Natural killer cell treated with Interleukin-12 subunit alpha and Interleukin-12 subunit beta and Interleukin-15 and Interleukin-18, amount 100 ng/mL, for 72 hours (primary cell): ENCODE results near the gene RNF26. TPM values are rescaled to one million over a fixed set of nuclear protein-coding genes. Genes with fewer than 3 reads are reported as not detected.

Experiments
- ATAC-seq, 2 donors: fragments of 150-1000 bp; cut with Tn5 transposase in 1 of 2; sonication (Bioruptor Pico), chemical (Tn5 transposase) in 1 of 2; 2 replicates each; pipeline ENCODE4 v1.10.0; 2021
- DNase-seq: peaks from one replicate; pipeline ENCODE4 v3.0.0; 2022; ENCODE audit warnings: low spot score
- H3K27ac Mint-ChIP-seq, 2 donors: 1 replicate in 1 of 2; 2 replicates in 1 of 2; pipeline ENCODE4 v1.8.0; 2022; ENCODE audit warnings: mixed read lengths in 2 of 2, mild to moderate bottlenecking in 1 of 2, moderate library complexity in 1 of 2
- H3K27me3 Mint-ChIP-seq, 2 donors: 1 replicate in 1 of 2; 2 replicates in 1 of 2; pipeline ENCODE4 v1.8.0; 2022; ENCODE audit warnings: mixed read lengths in 2 of 2
- H3K36me3 Mint-ChIP-seq: one replicate; pipeline ENCODE4 v1.8.0; 2022; ENCODE audit warnings: mixed read lengths
- H3K4me1 Mint-ChIP-seq, 2 donors: 1 replicate in 1 of 2; 2 replicates in 1 of 2; pipeline ENCODE4 v1.8.0; 2022; ENCODE audit warnings: low read depth in 2 of 2, mixed read lengths in 2 of 2, mild to moderate bottlenecking in 1 of 2
- H3K4me3 Mint-ChIP-seq: one replicate; pipeline ENCODE4 v1.8.0; 2022; ENCODE audit warnings: mixed read lengths
- H3K9me3 Mint-ChIP-seq: 2 replicates; pipeline ENCODE4 v1.8.0; 2022; ENCODE audit warnings: mixed read lengths
- total RNA-seq, 2 donors: library from RNA; stranded (reverse); gene quantifications; one replicate each; pipeline ENCODE4 v1.2.3, GENCODE V29; 2022

The RNF26 gene
- total RNA-seq, 2 donors from 2014 or later, result 16.6 to 32.5 TPM

DNA sequence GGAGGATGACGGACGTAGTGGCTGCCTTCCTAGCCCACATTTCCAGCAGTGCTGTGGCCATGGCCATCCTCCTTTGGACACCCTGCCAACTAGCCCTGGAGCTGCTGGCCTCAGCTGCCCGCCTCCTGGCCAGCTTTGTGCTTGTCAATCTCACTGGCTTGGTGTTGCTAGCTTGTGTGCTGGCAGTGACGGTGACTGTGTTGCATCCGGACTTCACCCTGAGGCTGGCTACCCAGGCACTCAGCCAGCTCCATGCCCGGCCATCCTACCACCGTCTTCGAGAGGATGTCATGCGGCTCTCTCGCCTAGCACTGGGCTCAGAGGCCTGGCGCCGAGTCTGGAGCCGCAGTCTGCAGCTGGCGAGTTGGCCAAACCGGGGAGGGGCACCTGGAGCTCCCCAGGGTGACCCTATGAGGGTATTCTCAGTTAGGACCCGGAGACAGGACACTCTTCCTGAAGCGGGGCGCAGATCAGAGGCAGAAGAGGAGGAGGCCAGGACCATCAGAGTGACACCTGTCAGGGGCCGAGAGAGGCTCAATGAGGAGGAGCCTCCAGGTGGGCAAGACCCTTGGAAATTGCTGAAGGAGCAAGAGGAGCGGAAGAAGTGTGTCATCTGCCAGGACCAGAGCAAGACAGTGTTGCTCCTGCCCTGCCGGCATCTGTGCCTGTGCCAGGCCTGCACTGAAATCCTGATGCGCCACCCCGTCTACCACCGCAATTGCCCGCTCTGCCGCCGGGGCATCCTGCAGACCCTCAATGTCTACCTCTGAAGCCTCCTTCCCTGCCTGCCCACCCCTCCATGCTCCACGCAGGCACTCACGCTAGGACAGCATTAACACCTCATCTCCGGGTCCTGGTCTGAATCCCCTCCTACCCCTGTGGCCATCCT lies 1.6 kb downstream of the RNF26 start:
- peak overlapping the region; percentile 90 to 97 for H3K27ac Mint-ChIP-seq
- peaks cover 4 to 12% of the 10 kb centered on the region in 2 donors for H3K27me3 Mint-ChIP-seq
- ATAC-seq (no peak), DNase-seq (no peak)
- H3K4me1 Mint-ChIP-seq, result peaks cover 26 to 31% of the 10 kb centered on the region in 2 donors
- peak overlapping the region; percentile 99 for H3K4me3 Mint-ChIP-seq
- H3K36me3 Mint-ChIP-seq, result peaks cover 6% of the 10 kb centered on the region
- H3K9me3 Mint-ChIP-seq, result no peaks in the 10 kb centered on the region

DNA sequence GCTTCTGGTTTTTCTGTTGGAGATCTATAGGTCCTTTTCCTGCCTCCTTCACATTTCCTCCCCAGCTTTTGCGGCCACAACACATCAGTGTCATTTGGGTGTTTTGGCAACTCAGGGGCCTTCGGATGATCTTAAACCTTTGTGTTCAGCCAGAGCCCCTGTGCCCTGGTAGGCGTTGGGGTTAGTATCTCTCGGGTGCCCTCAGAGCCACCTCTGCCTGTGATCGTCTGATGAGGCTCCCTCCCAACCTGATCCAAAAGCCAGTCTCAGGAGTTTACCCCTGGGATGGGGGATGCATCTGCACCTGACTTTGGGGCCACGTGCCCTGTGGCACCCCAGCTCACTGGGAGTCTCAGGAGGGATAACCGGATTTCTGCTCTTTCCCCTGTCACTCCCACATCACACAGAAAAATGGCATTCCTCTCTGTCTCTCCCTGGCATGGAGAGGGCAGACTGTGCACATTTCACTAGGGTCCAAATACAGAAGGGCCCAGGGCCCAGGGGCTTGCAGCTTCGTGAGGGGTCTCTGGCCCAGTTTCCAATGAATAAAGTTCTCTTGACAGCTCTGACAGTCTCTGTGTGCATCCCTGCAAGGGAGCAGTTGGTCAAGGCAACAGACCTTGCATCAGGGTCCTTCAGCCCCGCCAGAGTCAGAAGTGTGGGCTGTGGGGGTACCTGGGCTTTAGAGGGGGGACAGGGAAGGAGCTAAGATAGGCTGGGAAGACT lies 2.6 kb downstream of the RNF26 start:
- ATAC-seq, result no peak
- no peak for DNase-seq
- Mint-ChIP-seq H3K9me3 (no peaks in the 10 kb centered on the region), H3K4me1 (peaks cover 29 to 35% of the 10 kb centered on the region in 2 donors), H3K27me3 (peaks cover 9 to 17% of the 10 kb centered on the region in 2 donors), H3K27ac (peak overlapping the region in 1 of 2 donors; percentile 17), H3K36me3 (peaks cover 6% of the 10 kb centered on the region), H3K4me3 (peak overlapping the region; percentile 71)

DNA sequence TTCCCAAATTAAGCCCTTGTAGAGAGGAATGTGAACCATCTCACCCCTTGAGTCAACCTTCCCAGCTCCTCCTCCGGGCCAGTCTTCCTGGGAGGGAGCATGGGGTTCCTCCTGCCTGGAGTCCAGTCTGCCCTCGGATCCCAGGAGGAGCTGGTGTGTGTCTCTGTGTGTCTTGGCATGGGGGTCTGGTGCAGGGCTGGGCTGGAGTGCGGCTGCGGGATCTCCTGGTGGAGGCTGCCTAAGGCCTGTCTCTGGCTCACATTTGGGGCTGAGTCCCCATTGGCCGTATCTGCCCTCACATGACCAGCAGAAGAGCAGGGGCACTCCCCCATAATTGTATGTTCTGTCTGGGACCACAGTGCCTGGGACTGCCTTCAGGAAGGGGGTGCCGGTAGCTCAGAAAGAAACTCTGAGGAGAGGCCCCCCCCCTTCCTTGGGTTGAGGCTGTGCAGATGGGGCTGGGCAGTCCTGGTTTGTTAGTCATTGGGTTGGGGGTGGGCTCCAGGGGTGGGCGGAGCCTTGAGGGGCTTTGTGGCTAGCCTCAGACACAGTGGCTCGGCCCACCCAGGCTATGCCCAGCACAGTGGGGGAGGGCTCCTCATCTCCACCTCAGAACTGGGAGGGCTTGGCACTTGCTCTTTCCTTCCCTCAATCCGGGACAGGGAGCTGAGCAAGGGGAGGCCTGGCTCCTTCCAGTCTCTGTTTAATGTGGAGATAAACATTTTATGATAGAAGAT lies 3.4 kb downstream of the RNF26 start:
- peaks cover 10 to 19% of the 10 kb centered on the region in 2 donors for H3K27me3 Mint-ChIP-seq
- H3K36me3 Mint-ChIP-seq, result peaks cover 6% of the 10 kb centered on the region
- no peak for ATAC-seq
- H3K9me3 Mint-ChIP-seq, result no peaks in the 10 kb centered on the region
- DNase-seq, result no peak
- H3K27ac Mint-ChIP-seq, result no peak overlapping the region
- peaks cover 27 to 32% of the 10 kb centered on the region in 2 donors for H3K4me1 Mint-ChIP-seq
- H3K4me3 Mint-ChIP-seq, result no peak overlapping the region

DNA sequence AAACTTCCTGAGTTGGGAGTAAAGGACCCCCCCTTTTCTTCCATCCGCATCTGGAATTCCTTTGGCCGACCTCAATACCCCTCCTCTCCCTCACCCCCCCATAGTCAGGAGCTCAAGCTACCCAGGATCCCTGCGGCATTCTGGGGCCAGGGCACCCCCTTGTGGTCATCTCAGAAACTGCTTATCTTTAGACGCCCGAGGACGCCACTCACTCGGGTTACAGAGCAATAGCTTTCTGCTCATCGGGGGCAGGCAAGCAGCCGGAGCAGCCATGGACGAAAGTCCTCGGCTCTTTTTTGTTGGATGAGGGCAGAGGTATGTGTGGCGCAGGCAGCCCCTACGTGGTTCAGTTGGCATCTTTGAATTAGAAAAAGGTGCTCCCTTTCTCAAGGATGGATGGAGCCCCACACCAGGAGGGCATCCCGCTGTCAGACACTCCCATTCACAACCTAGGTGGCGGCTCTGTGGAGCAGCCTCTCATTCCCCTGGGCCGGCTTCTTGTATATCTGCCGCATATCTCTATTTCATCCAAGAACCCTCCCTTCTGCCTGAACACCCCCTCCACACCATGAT lies 4.1 kb downstream of the RNF26 start:
- Mint-ChIP-seq H3K27me3 (peaks cover 16 to 21% of the 10 kb centered on the region in 2 donors), H3K4me3 (no peak overlapping the region), H3K9me3 (no peaks in the 10 kb centered on the region), H3K4me1 (peaks cover 22 to 27% of the 10 kb centered on the region in 2 donors), H3K36me3 (peaks cover 6% of the 10 kb centered on the region), H3K27ac (no peak overlapping the region)
- DNase-seq, result no peak
- no peak for ATAC-seq

DNA sequence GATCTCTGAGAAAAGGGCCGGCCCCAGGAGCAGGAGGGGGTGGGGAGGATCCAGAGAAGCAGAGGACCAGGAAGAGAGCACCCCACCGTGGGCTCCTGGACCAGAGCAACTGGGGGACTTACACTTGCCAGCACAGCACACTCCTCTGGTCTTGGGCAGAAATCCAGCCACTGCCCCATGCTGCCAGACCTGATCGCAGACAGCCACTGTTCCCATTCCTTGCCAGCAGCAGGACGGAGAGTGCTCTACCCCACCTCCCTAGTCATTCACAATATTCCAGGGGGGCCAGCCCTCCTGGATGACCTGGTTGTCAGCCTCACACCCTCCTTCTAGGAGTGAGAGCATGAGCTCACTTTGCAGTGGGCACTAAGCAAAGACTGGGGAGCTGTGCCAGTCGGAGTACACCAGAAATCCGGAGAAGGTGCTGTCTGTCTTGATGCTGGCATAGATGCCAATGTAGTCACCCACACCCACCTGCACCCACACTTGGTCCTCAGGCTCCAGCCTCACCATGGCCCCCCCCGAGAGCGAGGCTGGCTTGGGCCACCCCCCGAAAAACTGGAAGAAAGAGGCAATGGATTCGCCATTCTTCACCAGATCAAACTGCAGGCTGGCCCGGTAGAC lies 4.8 kb downstream of the RNF26 start:
- DNase-seq (no peak), ATAC-seq (no peak)
- Mint-ChIP-seq H3K4me3 (peak overlapping the region; percentile 36), H3K4me1 (peaks cover 22 to 24% of the 10 kb centered on the region in 2 donors), H3K27me3 (peaks cover 19 to 23% of the 10 kb centered on the region in 2 donors), H3K9me3 (no peaks in the 10 kb centered on the region), H3K27ac (no peak overlapping the region), H3K36me3 (peaks cover 6% of the 10 kb centered on the region)

DNA sequence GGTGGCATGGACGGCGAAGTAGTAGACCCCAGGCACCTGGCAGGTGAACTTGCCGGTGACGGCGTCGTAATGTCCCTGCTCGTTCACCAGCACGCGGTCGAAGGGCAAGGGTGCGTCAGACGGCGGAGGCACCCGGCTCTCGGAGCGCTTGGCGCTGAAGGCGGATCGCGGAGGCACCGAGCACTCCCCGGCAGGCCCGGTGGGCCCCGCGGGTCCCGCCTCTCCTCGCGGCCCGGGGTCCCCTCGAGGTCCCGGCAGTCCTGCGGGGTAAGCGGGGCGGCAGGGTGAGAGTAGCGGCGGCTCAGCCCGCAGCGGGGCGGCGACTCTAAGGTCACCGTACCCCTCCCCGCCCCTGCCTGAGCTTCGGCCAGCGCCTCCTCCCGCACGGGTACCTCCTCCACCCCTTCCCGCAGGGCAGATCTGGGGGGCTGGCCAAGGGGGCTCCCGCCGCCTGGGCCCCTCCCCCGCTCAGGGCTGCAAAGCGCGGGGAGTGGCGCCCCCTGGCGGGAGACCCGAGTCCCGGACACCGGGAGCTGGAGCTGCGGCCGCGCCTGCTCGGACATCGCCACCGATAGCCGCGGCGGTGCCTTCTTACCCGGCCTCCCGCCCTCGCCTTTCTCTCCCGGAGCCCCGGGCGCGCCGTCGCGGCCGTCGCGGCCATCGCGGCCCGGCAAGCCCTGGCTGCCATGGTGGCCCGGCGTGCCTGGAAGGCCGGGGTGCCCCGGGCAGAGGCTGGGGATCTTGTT lies 5.4 kb downstream of the RNF26 start:
- H3K27me3 Mint-ChIP-seq, result peaks cover 19 to 23% of the 10 kb centered on the region in 2 donors
- no peaks in the 10 kb centered on the region for H3K9me3 Mint-ChIP-seq
- peak in 1 of 2 donors; percentile 68 for ATAC-seq
- peak overlapping the region; percentile 36 for H3K4me3 Mint-ChIP-seq
- H3K4me1 Mint-ChIP-seq, result peaks cover 18 to 21% of the 10 kb centered on the region in 2 donors
- H3K36me3 Mint-ChIP-seq, result peaks cover 4% of the 10 kb centered on the region
- no peak for DNase-seq
- no peak overlapping the region for H3K27ac Mint-ChIP-seq

DNA sequence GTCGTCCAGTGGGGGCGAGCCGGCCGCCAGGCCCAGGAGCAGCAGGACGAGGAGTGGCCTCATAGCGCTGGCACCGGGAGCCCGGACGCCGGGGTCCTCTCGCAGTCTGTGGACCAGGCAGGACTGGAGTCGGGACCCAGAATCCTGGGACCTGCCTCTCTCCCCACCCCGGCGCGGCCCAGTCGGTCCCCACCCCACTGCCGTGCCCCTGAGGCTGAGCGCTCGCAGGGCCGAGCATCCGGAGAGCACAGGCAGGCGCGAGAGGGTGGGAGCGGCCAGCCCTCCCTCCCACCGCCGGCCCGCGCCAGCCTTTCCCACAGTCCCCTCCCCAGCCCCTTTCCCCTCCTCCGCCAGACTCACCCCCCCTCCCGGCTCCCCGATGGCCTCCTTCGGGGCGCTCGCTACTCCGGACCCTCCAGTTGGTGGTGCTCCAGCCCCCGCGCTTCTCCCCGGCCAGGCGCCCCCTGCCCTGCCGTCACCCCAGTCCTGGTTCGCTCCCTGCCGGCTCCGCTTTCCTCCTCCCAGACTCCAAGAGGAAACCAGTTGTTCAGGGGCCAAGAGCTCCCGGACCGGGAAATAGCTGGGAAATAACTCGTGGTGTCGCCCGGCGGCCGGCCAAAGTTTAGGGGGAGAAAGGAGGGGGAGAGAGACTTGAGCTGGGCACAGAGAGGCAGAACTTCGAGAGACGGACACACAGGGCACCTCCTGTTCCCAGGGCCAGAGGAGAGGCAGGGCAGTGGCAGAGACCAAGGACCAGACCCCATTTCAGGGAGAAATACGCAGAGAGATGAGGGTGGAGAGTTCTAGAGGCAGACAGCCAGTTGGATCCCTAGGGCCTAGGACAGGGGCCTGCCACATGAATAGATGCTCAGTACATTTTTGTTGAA lies 6.3 kb downstream of the RNF26 start, which contains the start of gene C1QTNF5:
TSS of gene C1QTNF5 (minus strand) at position 549 of the 887 bp plus-strand sequence. CDS start at position 63, 486 bp downstream.
- H3K9me3 Mint-ChIP-seq, result no peaks in the 10 kb centered on the region
- no peak within 1 kb of the TSS for H3K4me3 Mint-ChIP-seq
- H3K27me3 Mint-ChIP-seq, result peaks cover 19 to 23% of the 10 kb centered on the region in 2 donors
- H3K4me1 Mint-ChIP-seq, result peaks cover 10 to 16% of the 10 kb centered on the region in 2 donors
- no peak for DNase-seq
- no peaks in the 10 kb centered on the region for H3K36me3 Mint-ChIP-seq
- ATAC-seq, result peak in 1 of 2 donors; percentile 1
- no peak within 1 kb of the TSS for H3K27ac Mint-ChIP-seq

DNA sequence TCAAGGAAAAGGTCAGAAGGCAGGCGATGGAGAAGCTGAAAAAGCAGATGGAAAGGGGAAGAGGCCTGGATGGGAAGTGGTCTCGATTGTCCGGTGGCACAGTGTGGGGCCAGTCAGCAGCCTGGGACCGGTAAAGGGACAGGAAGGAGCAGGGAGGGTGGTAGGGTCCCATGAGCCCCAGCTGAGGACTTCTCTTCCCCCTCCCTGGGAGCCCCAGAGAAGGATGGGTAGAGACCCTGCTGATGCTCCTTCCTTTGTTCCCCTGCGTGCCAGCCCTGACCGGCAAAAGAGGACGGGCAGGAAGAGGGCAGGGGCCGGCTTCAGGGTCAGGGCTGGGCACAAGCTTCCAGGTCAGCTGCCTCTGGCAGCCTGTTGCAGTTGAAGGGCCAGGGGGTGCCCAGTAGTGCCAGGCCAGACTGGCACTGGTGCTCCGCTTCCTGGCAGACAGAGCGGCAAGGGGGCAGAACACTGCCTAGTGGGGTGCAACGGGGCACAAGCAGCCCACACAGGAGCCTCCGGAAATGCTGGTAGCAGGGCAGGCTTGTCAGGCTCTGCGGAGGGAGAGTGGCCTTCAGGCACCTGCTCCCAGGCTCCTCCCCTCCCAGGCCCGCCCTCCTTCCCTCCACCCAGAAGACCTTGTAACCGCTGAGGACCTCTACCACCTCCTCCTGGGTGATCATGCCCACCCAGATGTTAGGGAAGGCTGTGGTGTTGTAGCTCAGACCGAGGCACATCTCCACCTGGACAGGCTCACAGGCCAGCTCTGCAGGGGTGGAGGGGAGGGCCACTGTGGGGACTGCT lies 7.1 kb downstream of the RNF26 start:
- ATAC-seq (no peak), DNase-seq (no peak)
- H3K4me1 Mint-ChIP-seq, result peaks cover 5 to 9% of the 10 kb centered on the region in 2 donors
- H3K9me3 Mint-ChIP-seq, result no peaks in the 10 kb centered on the region
- no peaks in the 10 kb centered on the region for H3K36me3 Mint-ChIP-seq
- no peak overlapping the region for H3K27ac Mint-ChIP-seq
- H3K27me3 Mint-ChIP-seq, result peaks cover 19 to 23% of the 10 kb centered on the region in 2 donors
- no peak overlapping the region for H3K4me3 Mint-ChIP-seq

DNA sequence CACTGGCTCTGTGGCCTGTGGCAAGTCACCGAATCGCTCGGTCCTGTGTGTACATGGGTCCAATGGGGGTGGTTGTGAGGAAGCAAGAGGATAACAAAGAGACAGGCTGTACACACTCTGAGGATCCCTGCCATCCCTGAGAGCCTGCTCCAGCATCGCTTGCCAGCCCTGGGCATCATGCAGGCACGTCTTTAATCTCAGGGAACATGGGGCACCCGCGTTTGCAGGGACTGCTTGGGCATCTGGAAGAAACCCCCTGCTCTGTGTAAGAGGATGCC lies 7.6 kb downstream of the RNF26 start:
- no peak for ATAC-seq
- Mint-ChIP-seq H3K36me3 (no peaks in the 10 kb centered on the region), H3K27me3 (peaks cover 19 to 27% of the 10 kb centered on the region in 2 donors), H3K4me1 (peaks cover 5 to 9% of the 10 kb centered on the region in 2 donors), H3K9me3 (no peaks in the 10 kb centered on the region), H3K4me3 (no peak overlapping the region), H3K27ac (no peak overlapping the region)
- DNase-seq, result no peak

DNA sequence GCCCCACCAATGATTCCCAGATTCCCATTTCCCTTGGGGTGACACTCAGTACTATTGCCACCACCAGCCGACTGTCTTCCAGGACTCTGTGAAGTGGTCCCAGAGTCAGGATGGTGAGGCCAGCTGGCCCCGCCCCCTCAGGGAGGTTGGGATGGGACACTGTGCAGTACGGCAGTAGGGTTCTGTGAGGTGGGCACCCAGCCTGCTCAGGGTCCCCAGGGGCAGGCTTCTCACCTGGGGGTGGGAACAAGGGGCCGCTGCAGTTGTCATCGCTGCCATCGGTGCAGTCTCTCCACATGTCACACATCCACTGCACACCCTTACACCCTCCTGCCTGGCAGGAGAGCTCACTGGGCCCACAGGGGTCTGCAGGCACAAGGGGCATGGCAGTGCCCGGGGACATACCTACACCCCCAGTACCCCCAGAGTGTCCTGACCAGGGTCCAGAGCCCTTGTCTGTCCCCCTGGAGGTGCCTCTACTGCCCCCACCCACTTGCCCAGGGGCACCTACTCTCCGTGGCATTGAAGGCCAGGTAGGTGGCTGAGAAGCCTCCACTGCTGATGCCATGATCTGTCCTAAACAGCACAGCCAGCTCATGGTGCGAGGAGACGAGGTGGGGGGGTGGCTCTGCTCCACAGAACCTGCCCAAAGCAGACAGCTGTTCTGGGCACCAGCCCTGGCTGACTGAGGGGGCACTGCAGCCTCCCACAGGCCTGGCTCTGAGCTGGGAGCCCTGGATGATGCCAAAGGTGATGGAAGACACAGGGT lies 8.2 kb downstream of the RNF26 start:
- DNase-seq (no peak), ATAC-seq (no peak)
- no peak overlapping the region for H3K27ac Mint-ChIP-seq
- peaks cover 5 to 9% of the 10 kb centered on the region in 2 donors for H3K4me1 Mint-ChIP-seq
- no peaks in the 10 kb centered on the region for H3K36me3 Mint-ChIP-seq
- no peak overlapping the region for H3K4me3 Mint-ChIP-seq
- H3K9me3 Mint-ChIP-seq, result no peaks in the 10 kb centered on the region
- peaks cover 21 to 30% of the 10 kb centered on the region in 2 donors for H3K27me3 Mint-ChIP-seq

DNA sequence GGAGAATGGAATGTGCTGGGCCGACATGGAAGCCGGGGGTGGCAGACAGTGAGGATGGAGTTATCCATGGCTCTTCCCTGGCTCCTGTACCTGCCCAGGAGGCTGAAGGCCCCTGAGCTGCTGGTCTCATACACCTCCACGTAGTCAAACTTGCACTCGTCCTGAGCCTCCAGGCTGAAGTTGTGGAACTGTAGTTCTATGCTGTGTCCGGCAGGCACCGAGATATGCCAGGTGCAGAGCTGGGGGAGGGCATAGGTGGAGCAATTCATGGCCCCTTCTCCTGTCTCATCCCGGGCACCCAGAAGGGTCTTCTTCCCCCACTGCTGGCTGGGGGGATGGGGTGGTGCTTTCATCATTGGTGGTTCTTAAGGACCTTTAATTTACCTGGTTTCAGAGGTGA lies 9.4 kb downstream of the RNF26 start:
- H3K27me3 Mint-ChIP-seq, result peaks cover 26 to 27% of the 10 kb centered on the region in 2 donors
- no peak overlapping the region for H3K27ac Mint-ChIP-seq
- H3K4me3 Mint-ChIP-seq, result no peak overlapping the region
- peaks cover 5 to 6% of the 10 kb centered on the region in 2 donors for H3K4me1 Mint-ChIP-seq
- DNase-seq (no peak), ATAC-seq (no peak)
- no peaks in the 10 kb centered on the region for H3K36me3 Mint-ChIP-seq
- no peaks in the 10 kb centered on the region for H3K9me3 Mint-ChIP-seq
